GM18870 (cell line): Measurements from ENCODE around the gene LRRC2.
"Not testable (repeated sequence)": the region's sequence is repeated elsewhere in the genome, so short reads cannot be mapped to it uniquely, and the experiment has no call there.

Experiments used
- ATAC-seq: cut with Tn5 transposase; IDR thresholded peaks from one replicate; pipeline ENCODE4 v1.9.1; 2021; ENCODE audit warnings: moderate library complexity; ENCODE audit not compliant: unreplicated experiment

LRRC2 gene

DNA sequence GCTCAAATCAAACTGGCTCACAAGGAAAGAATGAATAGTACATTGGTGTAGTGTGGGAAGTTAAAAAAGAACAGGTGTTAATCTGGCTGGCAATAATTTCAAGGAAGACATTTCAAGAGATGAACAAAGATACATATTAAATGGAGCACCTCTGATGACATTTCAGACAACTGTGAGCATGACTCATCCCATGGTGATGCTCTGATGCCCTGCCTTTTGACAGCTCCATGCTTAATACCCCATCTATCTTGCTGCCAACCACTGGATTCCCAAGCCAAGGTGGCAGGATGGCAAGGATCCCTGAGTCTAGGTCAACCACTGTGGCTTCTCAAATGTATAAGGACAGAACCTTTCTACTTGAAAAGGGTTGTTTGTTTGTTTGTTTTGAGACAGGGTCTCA, 29.3 kb downstream of the LRRC2 start:
- ATAC-seq: no peak

DNA sequence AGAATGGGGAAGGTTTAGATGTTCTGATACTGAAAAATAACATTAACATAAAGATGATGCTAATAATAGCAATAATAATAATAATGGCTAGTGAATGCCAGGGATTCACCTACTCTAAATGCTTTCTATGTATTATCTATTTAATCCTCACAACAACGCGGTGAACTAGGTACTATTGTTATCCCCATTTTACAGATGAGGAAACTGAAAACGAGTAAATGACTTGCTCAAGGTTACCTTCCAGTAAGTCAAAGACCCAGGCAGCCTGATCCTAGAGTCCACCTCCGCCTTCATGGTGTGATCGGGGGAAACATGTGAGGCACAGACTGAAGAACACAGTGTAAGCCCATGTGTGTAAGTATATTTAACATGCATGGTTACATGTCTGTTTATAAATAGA, 30.4 kb downstream of the LRRC2 start:
- no peak for ATAC-seq

DNA sequence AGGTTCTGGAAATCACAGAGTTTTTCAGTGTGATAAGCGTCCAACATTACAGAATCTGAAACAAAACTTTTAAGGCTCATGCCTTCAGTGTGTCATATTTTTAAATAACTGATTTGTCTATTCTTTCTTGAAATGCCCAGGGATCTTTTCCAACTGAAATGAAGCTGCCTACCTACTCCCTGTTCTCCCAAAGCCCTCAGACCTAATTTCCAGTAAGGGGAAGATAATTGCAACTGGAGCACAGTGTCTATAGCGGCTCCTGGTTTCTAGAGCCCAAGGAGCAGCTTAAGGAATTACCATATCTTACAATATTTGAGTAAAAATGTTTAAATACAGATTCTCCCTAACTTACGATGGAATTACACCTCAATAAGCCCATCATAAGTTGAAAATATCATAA, 33.0 kb downstream of the LRRC2 start:
- ATAC-seq: no peak

DNA sequence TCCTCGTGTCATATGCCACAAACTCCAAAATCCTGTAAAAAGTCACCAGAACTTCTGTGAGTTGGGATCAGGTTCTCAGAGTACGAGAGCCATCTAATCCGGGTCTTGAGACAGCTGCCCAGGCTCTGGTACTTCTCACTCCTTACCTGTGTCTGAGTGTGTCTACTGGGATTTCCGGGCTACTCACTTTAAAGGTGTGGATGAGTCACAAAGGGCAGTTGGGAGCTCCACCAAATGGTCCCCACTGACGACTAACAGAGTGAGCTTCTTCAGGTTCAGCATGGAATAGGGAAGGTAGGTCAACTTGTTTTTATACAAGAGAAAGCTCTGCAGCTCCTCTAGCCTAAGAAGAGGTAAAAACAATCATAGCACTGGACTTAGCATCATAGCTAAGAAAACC, 38.9 kb downstream of the LRRC2 start:
- ATAC-seq: no peak

DNA sequence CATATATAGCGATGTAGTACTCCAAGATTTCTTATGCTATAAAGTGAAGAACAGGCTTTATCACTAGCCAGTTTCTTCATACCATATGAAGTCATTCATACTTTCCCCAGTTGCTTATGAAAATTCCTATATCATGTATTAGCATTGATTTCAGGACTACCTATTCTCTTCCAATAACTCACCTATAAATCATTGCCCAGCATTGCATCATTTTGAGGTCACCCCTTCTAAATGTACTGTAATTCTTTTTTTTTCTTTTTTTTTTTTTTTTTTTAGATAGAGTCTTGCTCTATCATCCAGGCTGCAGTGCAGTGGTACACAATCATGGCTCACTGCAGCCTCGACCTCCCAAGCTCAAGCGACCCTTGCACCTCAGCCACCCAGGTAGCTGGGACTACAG, 41.3 kb downstream of the LRRC2 start:
- no peak for ATAC-seq

DNA sequence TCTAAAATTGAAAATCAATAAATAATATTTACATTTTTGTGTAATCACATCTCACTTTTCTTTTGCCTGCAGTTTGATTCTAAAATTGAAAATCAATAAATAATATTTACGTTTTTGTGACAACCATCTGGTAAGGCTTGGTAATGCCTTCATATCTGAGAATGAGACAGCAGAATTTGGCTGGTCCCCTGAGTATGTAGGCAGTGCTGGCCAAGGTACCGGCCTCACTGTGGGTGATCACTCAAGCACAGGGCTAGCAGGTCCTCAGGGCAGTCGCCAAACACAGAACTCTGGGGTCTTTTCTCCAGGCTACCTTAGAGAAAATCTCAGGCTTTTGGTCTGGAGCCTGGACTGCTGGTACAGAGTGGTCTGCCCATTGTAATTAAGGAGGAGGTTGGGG, 42.1 kb downstream of the LRRC2 start:
- no peak for ATAC-seq

DNA sequence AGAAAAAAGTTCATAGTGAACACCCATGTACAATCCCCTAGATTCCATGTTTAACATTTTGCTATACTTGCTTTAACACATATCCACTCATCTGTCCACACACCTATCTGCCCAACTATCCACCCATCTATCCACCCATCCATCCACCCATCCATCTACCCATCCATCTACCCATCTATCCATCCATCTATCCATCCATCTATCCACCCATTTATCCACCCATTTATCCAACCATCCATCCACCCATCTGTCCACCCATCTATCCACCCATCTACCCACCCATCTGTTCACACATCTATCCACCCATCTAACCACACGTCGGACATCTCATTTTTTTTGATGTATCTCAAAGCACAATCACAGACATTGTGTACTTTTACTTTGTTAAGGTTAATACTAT, 42.5 kb downstream of the LRRC2 start:
- no peak for ATAC-seq

DNA sequence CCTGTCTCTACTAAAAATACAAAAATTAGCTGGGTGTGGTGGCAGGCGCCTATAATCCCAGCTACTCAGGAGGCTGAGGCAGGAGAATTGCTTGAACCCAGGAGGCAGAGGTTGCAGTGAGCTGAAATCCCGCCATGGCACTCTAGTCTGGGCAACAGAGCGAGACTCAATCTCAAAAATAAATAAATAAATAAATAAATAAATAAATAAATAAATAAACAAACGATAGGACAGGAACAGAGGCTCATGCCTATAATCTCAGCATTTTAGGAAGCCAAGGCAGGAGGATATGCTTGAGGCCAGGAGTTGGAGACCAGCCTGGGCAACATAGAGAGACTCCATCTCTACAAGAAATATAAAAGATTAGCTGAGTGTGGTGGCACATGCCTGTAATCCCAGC, 43.9 kb downstream of the LRRC2 start:
- ATAC-seq: not testable (repeated sequence)

DNA sequence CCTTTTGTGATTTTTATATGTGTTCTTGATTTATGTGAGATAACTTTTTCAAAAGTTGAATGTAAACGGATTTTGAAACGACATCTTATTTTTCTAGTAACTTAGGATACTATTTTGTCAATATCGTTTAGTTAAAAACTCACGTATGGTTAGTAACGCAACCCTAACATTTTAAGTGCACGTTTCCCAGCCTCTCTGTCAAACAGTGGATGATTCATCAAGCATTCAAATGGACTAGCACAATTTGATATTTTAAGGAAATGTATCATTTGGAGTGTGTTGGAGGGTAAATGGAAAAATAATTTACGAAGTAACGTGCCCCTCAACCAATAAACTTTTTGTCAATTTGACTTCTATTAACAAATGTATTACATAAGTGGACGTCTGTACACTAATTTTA, 45.0 kb downstream of the LRRC2 start:
- ATAC-seq: no peak

DNA sequence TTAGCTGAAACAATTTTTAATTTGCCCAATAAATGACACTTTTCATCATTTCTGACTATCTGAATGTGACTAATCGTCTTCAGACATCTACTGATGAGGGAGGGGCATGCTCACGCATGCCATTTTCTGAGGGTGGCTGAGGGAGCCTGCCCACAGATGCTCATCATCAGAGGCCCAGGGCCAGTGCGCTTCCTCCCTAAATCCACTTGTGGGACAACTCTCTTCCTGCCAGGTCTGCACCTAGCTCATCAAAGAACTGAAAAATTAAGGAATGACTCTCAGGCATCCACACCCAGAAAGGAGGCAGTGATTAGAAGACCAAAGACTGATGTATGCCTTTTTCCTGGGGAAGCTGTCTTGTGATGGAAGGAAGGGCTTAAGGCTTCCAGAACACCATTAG, 45.6 kb downstream of the LRRC2 start:
- no peak for ATAC-seq

DNA sequence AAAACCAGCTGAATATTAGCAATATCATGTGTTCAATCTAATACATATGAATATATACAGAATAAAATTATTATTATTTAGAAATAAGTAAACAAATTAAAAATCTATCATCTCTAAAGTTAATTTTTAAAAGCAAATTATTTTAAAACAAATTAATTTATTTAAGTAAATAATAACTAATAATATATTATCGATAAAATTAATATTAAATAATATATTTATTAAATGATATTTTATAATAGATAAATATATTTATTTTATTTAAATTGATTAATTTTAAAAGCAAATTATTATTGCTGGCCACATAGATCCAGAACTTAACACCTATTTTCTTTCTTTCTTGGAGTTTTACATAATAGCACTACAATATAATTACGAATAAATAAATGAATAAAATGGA, 46.1 kb downstream of the LRRC2 start:
- ATAC-seq: no peak

DNA sequence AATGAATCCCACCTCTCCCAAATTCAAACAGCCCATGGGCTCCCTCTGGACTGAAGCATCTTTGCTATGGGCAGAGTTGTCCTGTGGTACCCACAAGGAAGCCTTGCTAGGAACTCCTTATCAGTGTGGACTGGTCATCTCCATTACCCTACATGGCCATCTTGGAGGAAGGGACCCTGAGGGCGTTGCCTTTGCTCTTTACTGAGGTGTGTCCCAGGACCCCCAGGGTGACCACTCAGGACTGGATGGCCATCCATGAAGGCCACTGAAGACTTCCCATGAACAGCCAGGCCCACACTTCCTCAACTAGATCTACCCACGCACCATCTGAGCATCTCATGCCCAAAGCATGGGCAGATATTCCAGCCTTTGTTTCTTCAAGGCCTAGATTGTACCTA, 48.3 kb downstream of the LRRC2 start:
- ATAC-seq: no peak

DNA sequence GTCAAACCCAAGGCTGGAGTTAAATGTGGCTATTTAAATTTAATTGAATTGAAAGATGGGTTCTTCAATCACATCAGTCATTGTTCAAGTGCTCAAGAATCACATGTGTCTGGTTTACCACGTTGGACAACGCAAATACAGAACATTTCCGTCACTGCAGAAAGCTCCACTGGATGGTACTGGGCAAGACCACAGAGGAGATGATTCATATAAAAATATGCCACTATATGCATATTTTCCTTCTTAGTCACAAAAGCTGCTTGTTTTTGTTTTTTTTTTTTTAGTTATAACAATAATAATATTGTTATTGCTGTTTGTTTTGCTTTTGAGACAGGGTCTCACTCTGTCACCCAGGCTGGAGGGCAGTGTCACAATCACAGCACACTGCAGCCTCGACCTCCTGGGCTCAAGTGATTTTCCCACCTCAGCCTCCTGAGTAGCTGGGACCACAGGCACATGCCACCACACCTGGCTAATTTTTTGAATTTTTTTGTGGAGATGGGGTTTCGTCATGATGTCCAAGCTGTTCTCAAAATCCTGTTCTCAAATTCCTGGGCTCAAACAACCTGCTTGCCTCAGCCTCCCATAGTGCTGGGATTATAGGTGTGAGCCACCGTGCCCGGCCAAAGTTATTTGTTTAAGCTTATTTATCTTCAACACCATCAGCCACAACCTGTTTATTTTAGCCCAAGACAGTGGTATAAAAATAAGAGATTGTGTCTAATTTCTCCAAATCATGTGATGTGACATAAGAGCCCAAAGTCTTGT, 48.9 kb downstream of the LRRC2 start:
- ATAC-seq: no peak

DNA sequence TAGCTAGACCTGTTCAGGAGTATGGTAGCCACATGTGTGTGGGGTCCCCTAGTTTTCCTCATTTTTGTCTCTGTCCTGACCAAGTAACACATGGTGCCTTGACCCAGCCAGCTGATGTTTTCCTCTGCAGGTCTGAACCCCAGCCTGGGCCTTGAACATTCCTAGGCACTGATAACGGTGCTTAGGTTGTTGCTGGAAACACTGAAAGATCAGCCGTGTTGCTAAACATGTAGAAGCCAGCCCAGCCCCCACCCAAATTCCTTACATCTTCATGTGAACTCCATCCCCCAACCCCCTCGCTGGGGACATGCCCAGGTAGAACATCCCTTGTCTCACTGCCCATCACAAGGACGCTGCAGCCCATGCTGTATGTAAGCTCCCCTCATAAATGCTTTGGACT, 49.6 kb downstream of the LRRC2 start:
- no peak for ATAC-seq

DNA sequence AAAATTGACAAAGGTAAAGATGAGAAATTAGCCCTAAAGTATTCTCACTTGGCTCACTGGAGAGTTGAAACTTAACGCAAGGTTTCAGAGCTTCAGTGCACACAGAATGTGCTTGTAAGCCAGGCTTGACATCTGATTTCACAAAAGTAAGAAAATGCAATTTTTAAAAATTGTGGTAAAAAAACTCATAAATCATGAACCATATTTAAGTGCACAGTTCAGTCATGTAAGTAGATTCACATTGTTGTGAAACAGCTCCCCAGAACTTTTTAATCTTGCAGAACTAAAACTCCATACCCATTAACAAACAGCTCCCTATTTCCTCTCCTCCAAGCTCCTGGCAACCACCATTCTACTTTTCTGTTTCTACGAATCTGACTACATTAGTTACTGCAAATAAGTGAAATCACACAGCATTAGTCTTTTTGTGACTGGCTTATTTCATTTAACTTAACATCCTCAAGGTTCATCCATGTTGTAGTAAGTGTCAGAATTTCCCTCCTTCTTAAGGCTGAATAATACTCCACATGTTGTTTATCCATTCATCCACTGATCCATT, 53.8 kb downstream of the LRRC2 start:
- ATAC-seq: no peak

DNA sequence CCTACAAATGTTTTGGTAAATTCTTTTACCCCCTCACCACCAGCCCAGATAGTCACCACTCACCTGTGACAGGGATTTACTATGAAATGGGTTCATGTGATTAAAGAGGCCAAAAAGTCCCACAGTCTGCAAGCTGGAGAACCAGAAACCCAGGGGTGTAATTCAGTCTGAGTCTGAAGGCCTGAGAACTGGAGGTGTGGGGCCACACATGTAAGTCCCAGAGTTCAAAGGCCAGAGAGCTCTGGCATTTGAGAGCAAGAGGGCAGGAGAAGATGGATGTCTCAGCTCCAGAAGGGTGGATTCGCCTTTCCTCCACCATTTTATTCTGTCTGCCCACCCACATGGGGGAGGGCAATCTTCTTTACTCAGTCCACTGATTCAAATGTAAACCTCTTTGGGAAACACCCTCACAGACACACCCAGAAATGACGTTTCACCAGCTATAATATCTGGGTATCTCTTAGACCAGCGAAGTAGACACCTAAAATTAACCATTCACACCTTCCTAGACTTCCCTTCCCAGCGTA, 56.4 kb downstream of the LRRC2 start:
- no peak for ATAC-seq

DNA sequence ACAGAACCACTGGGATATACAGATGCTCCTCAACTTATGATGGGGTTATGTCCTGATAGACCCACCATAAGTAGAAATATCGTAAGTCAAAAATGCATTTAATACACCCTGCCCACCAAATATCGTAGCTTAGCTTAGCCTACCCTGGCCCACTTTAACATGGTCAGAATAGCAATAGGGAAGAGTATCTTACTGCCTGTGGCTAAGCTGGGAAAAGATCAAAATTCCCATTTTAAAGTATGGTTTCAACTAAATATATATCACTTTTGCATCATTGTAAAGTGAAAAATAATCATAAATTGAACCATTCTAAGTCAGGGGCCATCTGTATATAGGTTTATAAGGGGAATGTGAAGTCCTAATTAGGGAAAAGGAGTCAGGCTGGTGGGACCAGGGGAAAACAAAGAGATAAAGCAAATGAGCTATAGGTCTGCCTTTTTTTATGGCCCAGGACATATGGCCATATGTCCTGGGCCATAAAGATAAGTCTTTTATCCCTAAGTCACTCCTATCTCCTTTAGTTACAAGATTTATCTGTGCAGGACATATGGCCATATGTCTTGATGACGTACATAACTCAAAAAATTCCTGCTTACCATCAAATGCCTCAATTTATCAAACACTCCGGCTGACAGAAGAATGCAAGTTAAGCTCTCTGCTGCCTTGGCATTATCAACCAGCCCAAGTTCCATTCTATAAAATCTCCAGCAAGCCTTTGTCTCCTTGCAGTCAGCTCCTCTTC, 57.1 kb downstream of the LRRC2 start:
- no peak for ATAC-seq

DNA sequence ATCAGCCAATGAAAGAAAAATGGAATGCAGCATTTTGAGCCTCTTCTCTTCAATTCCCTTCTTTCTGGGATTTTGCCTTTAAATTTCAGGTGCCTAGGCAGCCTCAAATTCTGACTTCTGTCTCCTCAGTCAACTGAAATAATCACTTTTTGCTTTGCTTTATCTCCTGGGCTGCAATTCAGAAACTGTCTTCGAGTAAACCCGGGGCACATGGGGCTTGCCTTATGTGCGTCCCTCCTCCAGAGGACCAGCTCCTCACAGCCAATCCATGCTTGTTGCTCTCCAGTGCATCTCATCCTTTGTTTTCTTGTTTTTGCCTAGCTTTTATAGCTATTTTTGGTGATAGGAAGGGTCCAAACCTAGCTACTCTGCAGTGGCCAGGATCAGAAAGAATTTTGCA, 59.6 kb downstream of the LRRC2 start:
- ATAC-seq: no peak

DNA sequence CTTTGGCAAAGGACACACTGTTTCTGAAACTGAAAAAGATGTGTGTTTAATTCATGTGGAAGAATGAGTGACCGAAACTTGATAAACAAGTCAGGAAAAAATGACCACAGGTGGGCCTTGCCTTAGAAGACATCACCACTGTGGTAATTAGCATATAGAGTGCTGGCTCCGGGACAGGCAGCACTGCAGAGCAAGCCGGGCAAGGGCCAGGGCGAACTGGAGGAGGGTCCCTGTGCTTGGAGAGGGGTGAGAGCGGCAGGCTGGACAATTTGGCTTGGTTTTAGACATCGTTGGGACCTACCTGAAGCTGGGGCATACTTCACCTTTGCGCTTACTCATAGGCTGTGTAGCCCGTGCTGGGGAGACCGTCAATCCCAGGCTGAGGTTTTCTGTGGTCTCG, 60.1 kb downstream of the LRRC2 start:
- no peak for ATAC-seq

DNA sequence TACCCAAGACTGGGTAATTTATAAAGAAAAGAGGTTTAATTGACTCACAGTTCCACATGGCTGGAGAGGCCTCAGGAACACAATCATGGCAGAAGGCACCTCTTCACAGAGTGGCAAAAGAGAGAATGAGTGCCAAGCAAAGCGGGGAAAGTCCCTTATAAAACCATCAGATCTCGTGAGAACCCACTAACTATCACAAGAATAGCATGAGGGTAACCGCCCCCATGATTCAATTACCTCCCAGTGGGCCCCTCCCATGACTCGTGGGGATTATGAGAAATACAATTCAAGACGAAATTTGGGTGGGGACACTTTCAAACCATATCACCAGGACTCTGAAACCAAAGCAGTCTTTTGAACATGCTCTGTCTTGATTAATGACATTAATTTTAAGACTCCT, 61.3 kb downstream of the LRRC2 start:
- no peak for ATAC-seq

DNA sequence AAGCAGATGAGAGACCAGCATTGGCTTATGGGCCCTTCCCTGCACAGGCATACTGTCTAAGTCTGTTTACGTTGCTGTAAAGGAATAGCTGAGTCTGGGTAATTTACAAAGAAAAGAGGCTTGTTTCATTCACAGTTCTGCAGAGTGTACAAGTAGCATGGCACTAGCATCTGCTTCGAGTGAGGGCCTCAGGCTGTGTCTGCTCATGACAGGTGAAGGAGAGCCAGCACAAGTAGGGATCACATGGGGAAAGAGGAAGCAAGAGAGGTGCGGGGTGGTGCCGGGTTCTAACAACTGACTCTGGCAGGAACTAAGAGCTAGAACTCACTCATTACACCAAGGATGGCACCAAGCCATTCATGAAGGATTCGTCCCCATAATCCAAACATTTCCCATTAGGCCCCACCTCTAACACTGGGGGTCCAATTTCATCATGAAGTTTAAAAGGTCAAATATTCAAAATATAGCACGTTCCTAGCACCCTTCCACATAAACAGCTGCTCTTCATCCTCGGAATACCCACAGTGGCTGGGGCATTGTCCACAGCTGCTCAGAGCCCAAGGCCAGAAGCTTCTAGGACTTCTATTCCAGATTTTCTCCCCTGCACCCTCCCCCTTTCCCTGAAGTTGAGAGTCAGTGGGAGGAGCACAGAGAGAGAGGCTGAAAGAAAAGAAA, 62.8 kb downstream of the LRRC2 start:
- no peak for ATAC-seq

DNA sequence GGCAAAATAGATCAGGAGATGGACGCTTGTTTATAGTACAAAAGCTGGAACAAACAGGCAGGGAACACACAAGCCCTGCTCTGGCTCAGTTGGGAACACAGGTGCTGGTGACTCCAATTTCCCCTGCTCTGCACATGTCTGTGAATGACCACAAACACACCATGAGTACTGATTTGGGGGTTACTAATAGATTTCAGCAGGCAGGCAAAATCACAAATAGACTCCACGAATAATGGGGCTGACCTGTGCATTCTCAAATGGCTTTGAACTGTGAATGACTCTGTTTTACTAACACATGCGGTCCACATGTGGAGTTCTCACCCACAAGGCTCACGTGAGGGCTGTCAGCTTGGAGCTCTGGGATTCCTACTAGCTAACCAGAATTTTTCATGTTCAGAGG, 64.4 kb downstream of the LRRC2 start:
- no peak for ATAC-seq
